GM18498 (cell line): ENCODE results near the gene SHB.

Source experiments
- ATAC-seq: cut with Tn5 transposase; IDR thresholded peaks from one replicate; pipeline ENCODE4 v1.9.1; 2021; ENCODE audit warnings: mild to moderate bottlenecking, moderate library complexity; ENCODE audit not compliant: unreplicated experiment

Gene SHB

GRCh38 chr9:37972351-37972848 lies 96.6 kb downstream of the SHB start:
- ATAC-seq, result no peak

- ATAC-seq, result no peak
These were observed 97.3 kb downstream of the SHB start for GRCh38 chr9:37971691-37972090.

DNA sequence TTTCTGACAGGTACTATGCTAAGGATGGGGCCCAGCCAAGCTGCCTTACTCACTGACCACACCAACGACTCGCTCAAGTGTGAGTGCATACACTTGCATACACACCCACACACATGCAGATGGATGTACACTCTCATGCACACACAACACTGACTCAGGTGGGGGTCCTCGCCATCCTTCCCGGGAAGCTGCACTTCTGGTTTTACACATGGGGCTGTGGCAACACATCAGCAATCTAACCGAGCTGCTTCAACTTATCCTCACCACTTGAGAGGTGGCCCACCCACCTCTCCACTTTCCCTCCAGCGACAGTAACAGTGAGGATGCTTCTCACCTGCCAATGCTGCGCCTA lies 97.9 kb downstream of the SHB start:
- ATAC-seq, result no peak

DNA sequence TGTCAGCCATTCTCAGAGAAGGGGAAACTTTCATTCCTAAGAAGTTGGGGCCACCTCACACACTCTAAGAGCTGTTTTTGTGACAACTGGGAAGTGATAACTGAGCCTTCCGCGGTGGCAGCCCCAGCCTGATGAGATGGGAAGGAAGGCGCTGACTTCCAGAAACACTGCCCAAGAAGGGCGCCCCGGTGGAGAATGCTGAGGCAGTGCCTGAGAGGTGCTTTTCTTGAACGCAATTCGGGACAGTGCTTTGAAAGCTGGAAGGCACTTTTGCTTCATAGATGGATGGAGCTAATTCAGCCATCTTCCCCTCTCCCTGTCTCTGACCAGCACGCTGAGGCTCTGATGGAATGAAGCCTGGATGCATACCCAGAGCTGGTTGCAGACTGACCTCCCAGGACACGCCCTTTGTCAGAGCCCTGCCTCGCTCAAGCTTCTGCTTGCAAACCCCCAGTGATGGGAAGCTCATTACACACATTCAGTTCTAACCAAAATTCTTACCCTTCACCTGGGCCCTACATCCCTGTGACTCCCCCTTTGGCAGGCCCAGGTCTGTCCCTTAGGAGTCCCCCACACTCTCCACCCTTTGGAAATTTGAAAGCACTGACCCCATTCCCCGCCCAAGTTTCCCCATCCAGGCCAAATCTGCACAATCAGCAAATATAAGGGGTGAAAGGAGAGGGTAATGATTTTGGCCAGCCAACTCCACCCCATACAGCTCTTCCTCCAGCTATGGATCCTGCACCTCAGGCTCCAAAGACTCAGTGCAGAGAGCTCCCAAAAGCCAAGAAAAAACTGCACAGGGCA lies 98.5 kb downstream of the SHB start:
- no peak for ATAC-seq

DNA sequence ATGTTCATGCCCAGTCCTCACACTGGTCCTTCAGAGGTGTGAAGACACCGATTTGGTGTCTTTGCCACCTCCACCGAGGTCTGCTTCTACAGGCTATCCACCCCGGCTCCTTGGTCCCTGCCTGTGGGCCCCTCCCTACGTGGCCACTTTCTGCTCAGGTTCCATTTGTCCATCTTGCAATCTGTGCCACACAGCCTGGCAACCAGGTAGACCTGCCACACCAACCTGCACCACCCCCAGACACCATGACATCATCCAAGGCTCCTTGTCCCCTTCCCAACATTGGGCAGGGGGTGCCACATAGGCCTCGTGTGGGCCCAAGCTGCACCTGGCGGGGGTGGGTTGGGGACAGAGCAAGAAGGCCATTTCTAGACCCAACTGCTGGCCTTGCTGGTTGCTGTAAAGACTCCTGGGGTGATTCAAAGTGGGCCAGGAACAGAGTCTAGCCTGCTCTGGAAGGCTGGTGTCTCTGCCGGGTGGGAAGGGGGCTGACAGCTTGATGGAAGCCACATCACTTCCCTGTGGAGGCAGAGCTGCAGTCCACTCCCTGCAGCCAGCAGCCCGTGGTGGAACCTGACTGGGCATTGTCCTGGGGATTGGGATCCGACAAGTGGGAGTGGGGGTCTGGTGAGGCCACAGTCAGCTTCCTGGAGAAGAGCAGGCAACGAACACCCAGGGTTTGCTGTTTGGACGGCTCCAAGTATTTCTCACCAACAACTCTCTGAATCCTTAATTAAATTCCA lies 99.3 kb downstream of the SHB start:
- ATAC-seq, result no peak

- no peak for ATAC-seq
These were observed 99.9 kb downstream of the SHB start for GRCh38 chr9:37969130-37969529.

GRCh38 chr9:37968228-37968701 lies 100.8 kb downstream of the SHB start:
- no peak for ATAC-seq

GRCh38 chr9:37967761-37968080 lies 101.3 kb downstream of the SHB start:
- ATAC-seq, result no peak

DNA sequence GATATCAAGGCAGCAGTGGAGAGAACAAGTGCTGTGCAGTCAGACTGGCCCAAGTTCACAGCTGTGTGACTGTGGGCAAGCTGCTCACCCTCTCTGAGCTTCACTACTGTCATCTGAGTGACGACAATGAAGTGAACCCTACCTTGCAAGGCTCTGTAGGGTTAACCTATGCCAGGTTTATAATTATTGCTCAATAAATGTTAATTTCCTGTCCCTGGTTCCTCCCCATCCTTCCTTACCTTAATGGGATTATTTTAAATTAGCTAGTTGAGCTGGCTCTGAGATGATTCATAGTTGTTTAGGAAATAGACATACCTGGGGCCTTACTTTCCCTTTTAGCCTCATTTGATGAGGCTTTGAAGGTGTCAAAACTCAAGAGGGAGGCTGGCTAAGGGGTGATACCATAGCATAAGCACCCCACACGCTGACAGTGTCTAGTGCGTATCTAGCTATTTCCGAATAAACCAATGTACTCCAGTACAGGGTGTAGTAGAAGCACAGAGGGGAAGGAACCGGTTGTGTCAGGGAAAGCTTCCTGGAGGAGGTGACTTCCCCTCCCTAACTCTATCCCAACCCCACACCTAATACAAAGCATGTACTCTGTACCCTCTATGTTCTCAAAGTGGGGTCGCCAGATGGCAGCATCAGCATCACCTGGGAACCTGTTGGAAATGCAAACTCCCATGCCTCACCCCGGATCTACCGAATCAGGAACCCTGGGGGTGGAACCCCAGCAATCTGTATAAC lies 101.8 kb downstream of the SHB start:
- ATAC-seq, result no peak

GRCh38 chr9:37966412-37967013 lies 102.5 kb downstream of the SHB start:
- ATAC-seq, result no peak

DNA sequence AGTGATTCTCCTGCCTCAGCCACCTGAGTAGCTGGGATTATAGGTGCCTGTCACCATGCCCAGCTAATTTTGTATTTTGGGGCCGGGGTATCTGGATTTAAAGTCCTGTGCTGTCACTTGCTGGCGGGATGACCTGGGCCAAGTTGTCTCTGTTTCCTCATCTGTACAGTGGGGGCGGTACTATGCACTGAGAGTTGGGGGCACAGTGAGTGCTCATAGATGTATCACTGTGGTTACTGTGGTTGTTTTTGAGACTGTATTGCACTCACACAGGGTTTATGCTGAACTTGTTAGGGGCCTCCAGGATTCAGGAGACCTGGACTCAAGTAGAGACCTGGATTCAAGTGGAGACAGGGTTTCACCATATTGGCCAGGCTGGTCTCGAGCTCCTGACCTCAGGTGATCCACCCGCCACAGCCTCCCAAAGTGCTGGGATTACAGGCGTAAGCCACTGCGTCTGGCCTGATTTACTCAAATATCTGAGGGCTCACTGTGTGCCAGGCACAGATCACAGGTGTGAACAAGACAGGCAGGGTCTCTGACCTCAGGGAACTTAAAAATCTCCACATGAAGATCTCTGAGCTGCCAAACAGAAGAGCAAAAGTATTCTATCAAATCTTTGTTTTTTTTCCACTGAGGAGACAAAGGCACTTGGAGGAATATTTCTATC lies 103.2 kb downstream of the SHB start:
- ATAC-seq, result peak; percentile 68

GRCh38 chr9:37965116-37965515 lies 103.9 kb downstream of the SHB start:
- ATAC-seq, result no peak

- no peak for ATAC-seq
These were observed 104.3 kb downstream of the SHB start for GRCh38 chr9:37964740-37965081.

DNA sequence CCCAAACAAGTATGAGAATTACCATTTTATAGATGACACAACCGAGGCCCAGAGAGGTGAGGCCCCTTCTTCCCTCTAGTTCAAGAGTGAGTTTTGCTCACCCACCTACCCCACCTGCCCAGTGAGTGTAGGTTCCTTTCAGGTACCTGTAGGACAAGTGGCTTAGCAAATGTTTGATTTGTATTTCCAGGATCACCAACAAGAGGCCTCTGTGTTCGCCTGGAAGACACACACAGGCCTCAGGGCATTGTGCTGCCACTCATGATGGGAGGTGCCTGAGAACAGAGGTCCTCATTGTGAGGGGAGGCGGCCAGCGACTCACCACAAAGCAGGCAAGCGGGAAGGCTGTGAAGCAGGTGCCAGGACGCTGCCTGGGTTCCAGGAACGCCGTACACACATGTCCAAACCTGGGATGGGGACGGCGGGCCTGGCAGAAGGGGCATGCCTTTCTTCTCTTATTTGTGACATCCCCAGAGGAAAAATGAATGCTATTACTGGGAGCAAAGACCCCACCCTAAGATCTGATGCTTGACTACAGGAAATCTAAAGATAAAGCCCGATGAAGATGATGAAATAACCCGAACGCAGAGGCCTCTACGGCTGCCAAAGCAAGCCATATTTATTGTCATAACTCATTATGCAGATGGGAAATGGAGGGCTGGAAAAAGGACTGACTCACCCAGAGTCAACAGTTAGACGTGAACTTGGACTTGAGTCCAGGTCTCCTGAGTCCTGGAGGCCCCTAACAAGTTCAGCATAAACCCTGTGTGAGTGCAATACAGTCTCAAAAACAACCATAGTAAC lies 104.9 kb downstream of the SHB start:
- ATAC-seq, result no peak

DNA sequence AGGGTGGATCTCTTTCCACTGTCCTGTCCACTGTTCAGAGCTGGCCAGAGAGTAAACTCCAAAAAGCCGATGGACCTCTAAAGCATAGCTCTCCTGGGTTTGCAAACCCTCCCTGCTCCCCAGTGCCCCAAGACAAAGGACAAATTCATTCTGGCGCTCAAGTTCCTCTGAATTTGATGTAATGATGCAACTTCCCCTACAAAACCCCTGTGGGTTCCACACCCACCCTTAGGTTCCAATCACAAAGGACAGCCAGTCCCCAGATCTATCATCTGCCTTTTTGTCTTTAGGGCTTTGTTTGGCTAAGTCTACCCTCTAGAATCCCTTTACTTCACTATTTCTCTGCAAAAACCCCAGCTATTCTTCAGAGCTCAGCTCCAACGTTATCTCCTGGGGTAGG lies 107.7 kb downstream of the SHB start:
- no peak for ATAC-seq

GRCh38 chr9:37960631-37961030 lies 108.4 kb downstream of the SHB start:
- no peak for ATAC-seq

DNA sequence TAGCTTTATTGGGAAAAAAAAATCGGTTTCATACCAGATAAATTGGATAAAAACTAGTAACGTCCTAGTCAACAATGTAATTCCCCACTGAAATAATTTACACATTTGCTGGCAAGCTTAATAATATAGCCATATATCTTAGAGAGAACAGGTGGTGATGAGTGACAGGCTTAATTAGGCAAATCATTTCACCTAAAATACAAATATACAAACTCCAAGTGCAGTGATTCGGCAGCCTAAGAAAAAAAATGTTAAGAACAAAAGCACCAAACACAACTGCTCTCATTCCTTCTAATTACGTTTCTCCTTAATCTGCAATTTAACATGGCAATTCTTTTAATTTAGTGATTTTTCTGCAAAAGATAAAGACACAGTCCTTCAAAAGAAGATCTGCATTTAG lies 109.1 kb downstream of the SHB start:
- no peak for ATAC-seq

- no peak for ATAC-seq
These were observed 110.9 kb downstream of the SHB start for GRCh38 chr9:37958154-37958553.

DNA sequence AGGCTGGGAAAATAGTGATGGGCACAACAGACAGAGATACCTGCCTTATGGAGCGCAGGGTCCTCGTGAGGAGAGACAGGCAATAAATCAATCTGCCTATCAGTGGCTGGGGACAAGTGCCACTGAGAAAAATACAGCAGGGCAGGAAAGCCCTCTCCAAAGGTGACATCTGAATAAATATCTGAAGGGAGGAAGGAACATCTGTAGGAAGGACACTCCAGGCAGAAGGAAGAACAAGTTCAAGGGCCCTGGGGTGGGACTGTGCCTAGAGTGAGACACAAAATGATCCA lies 111.4 kb downstream of the SHB start:
- no peak for ATAC-seq
